Keratinocyte (primary cell): Measurements from ENCODE around the gene LHX4.

ENCODE experiments used
- CTCF ChIP-seq, 3 experiments: IDR thresholded peaks in 1 of 3; conservative IDR thresholded peaks in 1 of 3; optimal IDR thresholded peaks in 1 of 3; 2 replicates in 2 of 3; 3 replicates in 1 of 3; pipeline versions ENCODE3 to v1.5.1; 2011; ENCODE audit warnings: low read length in 3 of 3, mild to moderate bottlenecking in 3 of 3, moderate library complexity in 2 of 3, control low read depth in 1 of 3, inconsistent platforms in 1 of 3; ENCODE audit not compliant: insufficient read depth in 2 of 3; ENCODE audit errors: extremely low read depth in 1 of 3
- EZH2 ChIP-seq: IDR thresholded peaks from one replicate; pipeline ENCODE4 v1.6.1; 2012; ENCODE audit warnings: inconsistent platforms, mild to moderate bottlenecking, low read length, moderate library complexity

- TF ChIP-seq CTCF (optimal IDR thresholded peaks at IDR 0.05 in 1 of 3, IDR thresholded peaks at IDR 0.05 in 1 of 3, conservative IDR thresholded peaks at IDR 0.05 in 1 of 3; ENCODE audit: extremely low read depth in 1 of 3, insufficient read depth in 2 of 3, low read length in 3 of 3) (no peak), EZH2 (no peak)
Observed at GRCh38 chr1:180258290-180258689, 28.2 kb downstream of the LHX4 start.
